ENCODE results near the gene DAZAP1.
"Not testable (repeated sequence)": the region's sequence is repeated elsewhere in the genome, so short reads cannot be mapped to it uniquely, and the experiment has no call there.

DAZAP1 gene

DNA sequence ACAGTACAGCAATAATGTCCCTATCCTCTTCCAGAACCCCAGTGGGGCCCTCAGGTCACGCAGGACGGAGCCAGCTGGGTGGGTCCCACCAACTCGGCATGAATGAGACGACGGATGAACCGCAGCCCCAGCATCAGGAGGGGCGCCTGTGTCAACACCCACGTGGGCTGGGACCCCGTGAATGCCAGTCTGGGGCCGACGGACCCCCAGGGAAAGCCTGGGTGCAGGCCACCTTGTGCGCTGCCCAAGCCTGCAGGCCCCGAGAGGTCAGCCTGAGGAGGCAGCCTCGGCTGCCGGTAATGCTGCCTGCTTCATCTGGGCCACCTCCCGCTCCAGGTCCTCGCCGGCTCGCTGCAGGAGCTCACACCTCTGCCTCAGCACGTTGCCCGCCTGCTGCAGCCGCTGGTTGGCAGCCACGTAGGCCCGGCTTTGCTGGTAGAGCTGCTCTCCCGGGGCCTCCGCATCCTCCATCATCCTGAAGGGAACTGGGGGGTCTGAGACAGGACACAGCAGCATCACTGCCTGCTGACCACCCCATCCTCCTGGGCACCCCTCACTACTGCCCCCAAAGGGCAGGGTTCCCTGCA lies 67.5 kb downstream of the DAZAP1 start:
- DNase-seq = no peak

DNA sequence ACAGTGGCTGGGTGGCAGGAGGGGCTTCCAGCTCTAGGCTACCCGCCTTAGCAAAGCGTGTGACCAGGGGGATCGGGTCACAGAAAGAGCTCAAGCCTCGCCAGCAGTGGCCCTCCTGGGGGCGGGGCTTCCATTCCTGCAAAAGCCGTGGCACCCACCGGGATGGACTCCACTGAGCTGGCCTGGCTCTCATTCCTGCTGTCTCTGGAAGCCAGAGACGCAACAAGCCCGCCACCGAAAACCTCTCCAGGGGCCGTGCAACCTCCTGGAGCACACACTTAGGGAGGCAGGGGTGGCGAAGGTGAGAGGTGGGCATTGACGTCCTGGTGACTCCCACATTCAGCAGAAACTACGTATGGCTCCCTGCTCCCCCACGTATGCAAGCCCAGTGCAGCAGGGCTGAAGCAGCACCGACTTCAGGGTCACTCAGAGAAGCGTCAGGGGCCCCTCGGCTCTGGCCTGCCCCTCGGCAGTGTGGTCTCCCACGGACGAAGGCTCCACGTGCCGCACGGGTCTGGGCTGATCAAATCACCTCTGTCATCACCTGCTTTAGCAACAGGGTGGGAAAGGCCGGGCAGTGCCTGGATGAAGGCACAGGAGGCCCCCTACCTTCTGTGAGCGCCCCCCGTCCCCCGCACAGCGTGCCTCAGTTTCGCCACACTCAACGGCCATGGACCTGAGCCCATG lies 68.5 kb downstream of the DAZAP1 start:
- no peak for DNase-seq

DNA sequence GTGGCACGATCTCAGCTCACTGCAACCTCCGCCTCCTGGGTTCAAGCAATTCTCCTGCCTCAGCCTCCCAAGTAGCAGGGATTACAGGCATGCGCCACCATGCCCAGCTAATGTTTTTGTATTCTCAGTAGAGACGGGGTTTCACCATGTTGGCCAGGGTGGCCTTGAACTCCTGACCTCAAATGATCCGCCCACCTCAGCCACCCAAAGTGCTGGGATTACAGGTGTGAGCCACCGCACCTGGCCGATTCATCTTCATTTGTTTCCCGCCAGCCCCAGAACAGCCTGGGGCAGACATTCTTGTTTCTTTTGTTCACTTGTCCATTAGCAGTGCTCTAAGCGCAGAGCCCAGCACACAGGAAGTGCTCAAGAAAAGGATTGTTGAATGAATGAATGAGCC lies 69.7 kb downstream of the DAZAP1 start:
- DNase-seq = not testable (repeated sequence)

DNA sequence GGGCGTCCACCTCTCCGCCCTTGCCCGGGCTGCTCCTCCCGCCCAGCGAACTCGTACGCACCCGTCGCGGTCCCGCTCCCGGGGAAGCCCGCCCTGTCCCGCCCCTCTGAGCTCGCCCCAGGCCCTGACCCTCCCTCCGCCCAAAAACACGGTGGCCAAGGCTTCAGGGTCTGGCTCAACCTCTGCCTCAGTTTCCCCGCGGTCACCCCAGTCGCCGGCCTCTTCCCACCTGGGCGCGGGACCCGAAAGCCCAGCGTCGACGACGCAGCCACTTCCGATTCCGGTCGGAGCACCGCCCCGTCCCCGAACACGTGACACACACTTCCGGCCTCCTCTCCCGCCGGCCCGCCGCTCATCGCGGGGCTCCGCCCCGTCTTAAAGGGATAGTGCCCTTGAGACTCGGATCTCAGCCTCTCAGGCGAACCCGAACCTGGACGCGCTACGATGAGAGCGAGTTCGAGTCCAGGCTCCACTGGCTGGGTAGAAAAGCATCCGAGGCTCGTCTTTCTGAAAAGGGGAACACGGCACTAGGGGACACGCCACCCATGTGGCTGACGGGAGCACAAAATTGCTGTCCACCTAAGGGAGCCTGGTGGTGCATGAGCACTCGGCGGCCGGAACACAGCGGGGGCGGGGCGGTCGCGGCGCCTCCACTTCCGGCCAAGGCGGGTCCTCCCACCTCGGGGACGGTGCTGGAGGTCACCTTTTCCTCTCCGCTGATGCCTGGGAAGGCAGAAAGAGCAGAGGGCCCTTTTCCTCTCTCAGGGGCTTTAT lies 71.7 kb downstream of the DAZAP1 start, which contains the start of gene C19orf25:
TSS of gene C19orf25 (minus strand) at position 282 of the 774 bp plus-strand sequence. CDS start 312 bp downstream, outside the sequence.
- peak; percentile 95 for DNase-seq

DNA sequence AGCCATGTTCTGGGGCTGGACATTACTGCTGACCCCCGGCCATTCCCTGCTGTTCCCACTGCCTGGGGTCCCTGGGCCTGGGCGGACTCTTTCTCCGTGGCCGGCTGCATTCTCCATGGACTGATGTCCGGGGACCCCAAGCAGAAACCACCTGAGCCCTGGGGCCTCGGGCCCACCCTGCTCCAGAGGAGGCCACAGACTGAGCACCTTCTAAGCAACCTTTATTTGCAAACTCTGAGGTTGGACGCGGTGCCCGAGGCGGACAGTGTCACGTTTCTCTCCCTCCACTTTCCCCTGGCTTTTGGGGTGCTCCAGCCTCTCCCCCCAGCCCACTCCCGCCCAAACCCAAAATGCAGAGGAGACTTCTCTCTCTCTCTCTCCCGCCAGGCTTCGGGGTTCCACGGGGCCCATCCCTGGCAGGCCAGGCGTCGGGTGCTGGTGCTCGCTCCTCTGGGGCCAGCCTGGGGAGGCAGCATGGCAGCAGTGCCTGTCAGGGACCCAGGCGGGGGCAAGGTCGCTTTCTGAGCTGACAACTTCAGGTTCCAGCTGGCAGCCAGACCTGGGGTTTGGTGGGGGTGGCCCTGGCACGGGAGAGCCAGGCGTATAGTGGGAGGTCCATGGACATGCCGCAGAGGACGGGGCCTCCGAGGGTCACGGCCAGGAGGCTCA lies 74.0 kb downstream of the DAZAP1 start:
- DNase-seq = no peak

DNA sequence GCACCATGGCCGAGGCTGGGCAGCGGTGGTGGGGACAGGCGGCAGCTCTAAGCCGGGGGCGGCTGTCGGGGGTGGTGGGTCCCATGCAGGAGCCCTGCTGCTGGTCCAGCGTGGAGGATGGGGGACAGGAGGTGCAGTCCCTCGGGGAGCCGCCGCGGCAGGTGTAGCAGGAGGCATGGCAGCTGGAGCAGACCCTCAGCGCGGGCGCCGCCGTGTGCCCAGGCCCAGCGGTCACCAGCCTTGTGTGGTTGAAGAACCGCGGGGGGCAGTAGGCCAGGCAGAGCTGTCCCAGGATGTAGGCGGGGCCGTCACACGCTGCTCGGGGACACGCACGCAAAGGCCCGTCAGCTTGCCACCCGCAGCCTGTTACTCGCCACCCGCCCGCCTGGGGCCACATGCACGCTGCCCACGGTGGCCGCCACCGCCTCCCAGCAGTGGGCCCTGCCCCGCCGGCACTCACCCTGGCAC lies 74.5 kb downstream of the DAZAP1 start:
- no peak for DNase-seq

DNA sequence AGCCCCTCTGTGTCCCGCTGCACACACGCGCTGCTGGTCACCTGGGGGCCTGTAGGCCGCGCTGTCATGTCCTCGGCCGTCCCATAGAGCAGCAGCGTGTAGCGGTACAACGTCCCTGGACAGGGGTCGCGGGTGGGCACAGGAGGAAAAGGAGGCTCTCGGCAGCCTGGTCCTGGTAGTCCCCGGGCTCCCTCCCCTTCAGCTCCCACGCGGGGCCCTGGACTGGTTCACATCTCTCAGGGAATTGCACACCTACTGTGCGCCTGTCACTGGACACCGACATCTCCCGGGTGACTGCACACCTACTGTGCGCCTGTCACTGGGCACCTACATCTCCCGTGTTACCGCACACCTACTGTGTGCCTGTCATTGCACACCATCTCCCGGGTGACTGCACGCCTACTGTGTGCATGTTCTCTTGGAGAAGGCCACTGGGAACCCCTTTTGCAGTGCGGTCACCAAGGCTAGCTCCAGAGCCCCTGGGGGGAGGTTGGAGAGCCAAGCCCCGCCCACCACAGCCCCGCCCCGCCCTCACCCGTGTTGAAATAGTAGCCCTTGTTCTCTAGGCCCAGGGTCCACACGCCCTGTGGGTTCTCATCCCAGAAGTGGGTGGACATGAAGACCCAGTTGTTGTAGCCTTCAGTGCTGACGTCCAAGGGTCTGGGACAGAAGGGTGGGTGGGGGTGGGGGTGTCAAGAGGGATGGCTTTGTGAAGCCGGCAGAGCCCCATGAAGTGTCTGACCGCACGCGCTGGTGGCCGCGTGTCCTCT lies 75.2 kb downstream of the DAZAP1 start:
- DNase-seq = no peak

DNA sequence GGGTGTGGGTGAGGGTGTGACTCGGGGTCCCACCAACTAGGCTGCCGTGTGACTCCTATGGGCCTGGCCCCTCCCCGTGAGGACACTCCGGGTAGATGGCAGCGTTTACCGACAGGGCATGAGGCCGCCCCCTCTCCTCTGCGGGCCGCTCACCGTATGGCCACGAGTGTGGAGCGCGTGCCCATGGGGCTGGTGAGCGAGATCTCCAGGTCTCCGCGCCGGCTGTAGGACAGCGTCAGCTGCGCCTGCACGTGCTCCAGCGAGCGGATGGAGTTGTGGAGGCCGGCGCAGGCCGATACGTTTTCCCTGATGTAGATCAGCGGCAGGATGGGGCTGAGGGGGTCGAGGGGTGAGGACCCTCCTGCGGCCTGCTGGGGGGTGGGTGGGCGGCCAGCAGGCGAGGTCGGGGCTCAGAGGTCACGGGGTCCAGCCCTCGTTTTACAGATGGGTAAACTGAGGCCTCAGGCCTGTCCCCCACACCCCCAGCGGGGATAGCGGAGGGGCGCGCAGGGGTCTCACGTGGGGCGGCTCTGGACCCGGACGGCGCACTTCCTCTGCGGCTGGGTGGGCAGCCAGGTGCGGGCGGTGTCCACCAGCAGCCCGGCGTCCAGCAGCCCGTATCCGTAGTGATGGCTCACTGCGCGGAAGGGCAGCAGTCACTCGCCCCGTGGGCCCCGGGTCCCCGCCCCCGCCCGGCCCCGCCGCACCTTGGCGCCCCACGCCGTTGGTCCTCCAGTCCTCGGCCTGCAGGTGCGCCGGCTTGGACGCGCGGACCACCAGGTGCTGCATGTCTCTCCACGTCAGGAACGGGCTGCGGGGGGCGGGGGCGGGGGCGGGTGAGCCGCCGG lies 76.0 kb downstream of the DAZAP1 start:
- DNase-seq = no peak

DNA sequence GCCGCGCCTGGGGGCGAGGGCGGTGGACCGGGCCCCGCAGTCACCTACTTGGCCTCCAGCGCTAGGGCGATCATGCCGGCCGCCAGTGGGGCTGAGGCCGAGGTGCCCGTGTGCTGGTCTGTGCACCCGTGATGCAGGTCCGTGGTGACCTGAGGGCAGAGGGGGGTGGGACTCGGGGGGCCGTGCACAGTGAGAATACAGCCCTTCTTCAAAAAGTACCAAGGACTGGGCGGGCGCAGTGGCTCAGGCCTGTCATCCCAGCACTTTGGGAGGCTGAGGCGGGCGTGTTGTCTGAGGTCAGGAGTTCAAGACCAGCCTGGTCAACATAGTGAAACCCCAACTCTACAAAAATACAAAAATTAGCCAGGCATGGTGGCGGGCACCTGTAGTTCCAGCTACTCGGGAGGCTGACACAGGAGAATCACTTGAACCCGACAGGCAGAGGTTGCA lies 76.6 kb downstream of the DAZAP1 start:
- DNase-seq = no peak

All from right hindlimb (tissue), 1 donor.